IMR-90 (cell line): Measurements from ENCODE around the gene ATP1A2.

Source experiments
- CHD1 ChIP-seq: IDR thresholded peaks from 2 replicates; pipeline ENCODE4 v1.6.1; 2012; ENCODE audit warnings: low read depth, low read length, improper control_type of control experiment
- CTCF ChIP-seq: conservative IDR thresholded peaks from 2 replicates; pipeline ENCODE4 v1.5.1; 2012; ENCODE audit warnings: mild to moderate bottlenecking, low read depth, low read length, improper control_type of control experiment
- ELK1 ChIP-seq: fragments of 150-350 bp; IDR thresholded peaks from 2 replicates; pipeline ENCODE4 v1.6.1; 2016; ENCODE audit warnings: low read depth, mild to moderate bottlenecking, low read length, moderate library complexity, borderline replicate concordance
- MAFK ChIP-seq: IDR thresholded peaks from 2 replicates; pipeline ENCODE4 v1.6.1; 2012; ENCODE audit warnings: low read depth, low read length, improper control_type of control experiment
- POLR2A ChIP-seq: IDR thresholded peaks from 2 replicates; pipeline ENCODE4 v1.6.1; 2012; ENCODE audit warnings: mild to moderate bottlenecking, low read depth, low read length
- SMC3 ChIP-seq: fragments of 150-350 bp; IDR thresholded peaks from 2 replicates; pipeline ENCODE4 v1.6.1; 2016; ENCODE audit warnings: low read depth, mild to moderate bottlenecking, antibody characterized with exemption, low read length, moderate library complexity

GRCh38 chr1:160186246-160186645, 70.7 kb downstream of the ATP1A2 start:
- TF ChIP-seq CTCF (no peak), CHD1 (no peak), SMC3 (no peak), POLR2A (no peak), ELK1 (no peak), MAFK (no peak)
